Tongue (tissue), 2 donors: Measurements from ENCODE around the gene LRRC28. TPM values are rescaled to one million over a fixed set of nuclear protein-coding genes. Genes with fewer than 3 reads are reported as not detected.

ENCODE experiments used
- DNase-seq: peaks from one replicate; pipeline ENCODE4 v3.0.0-alpha.2; 2015
- total RNA-seq: library from RNA; depleted of rRNA; stranded (reverse); fragments of >200 nt; gene quantifications from one replicate; pipeline ENCODE4 v1.2.3, GENCODE V29; 2014

LRRC28 gene
- total RNA-seq, 1 donor from 2014 or later: 50.9 TPM

DNA sequence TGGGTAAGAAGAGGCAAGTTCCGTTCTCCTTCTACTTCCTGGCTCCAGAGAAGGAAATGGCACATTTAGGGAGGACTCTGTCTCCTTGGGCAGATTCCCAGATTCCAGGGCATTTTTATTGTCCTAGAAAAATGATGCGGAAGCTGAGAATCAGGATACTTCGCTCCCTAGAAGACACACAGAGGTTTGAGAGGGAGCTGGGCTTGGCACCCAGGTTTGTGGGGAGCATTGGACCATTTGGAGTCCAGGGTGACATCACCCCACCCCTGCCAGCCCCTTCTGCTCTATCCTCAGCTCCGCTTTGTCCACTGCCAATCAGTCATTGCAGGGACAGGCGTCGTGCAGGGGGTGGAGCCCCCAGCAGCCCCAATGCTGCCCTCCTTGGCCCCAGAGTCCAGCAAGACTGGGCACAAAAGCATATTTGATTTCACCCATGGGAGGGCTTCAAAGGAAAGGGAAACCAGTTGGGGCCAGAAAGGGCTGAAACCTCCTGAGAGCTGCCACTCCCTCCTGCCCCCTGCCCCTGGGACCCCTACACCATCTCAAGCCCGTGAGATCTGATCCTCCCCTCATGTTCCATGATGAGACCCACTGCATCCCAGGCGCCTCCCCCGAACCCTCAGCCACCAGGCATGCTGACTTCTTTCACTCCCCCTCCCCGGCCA lies 184.7 kb downstream of the LRRC28 start:
- no peak for DNase-seq

DNA sequence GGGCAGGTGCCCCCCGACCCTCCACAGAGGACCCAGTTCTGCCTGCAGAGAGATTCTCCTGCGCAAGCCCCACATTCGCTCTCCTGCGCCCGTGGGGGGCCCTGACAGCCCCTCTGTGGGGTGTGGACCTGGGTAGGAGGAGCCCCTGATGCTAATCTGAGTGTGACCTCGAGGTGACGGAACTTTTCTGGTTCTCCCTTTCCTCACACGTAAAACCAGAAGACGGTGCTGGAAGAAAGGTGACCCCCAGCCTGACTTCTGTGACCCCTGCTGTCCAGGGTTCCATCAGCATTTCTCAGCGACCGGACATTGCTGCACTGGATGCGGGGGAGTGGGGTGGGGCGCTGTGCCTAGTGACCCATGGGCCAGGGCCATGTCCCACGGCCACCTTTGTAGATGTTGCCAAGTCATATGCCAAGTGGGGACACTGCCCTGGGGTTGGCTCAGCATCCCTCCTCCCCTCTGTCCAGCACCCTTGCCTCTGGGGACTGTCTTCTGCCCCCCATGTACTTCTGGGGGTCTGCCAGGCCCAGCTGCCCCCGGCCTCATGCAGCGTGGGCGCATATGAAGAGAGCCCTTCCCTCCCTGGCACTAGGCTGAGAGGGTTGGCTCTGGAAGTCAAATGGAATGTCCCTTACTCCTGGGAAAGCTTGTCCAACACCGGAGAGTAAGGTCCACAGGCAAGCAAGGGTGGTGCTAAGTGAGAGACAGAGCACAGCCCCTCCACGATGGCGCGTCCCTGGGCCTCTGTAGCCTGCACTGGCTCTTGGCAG lies 185.4 kb downstream of the LRRC28 start:
- DNase-seq: no peak

DNA sequence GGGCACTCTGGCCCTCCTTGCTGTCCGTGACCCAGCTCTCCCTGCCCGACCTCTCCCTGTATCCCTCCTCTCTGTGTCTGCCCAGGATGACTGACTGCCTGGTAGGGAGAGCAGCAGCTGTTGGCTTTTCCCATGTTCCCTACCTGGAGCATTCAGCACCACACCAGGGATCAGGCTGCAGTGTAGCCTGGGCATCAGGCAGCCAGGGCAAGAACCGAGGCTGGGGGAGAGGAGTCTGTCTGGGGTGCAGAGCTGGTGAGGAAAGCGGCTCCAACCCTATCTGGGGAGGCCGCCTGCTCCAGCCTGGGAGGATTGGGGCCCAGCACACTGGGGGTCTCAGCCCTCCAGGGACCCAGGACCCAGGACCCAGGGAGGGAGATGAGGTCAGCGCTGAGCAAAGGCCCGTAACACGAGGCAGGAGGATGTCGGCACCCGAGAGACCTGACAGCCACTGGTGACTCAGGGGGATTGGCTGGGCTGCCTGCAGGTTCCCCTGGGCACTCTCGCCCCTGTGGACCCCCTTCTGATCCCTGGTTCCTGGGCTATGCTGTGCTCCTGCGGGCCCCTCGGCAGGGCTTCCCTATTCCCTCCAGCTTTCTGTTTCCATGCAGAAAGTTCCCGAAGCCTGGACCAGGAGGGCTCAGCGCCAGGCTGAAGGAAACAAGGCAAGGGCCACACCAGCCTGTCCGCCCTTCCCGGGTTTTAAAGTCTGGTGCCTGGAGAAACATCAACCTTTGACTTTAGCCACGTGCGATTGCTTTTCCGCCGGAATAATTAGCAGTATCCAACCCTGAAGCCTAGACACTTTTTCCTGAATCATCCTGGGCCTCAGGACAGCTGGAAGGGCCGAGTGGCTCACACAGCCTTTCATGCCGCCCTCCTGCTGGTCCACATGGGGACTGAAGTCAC lies 186.3 kb downstream of the LRRC28 start:
- DNase-seq: no peak

DNA sequence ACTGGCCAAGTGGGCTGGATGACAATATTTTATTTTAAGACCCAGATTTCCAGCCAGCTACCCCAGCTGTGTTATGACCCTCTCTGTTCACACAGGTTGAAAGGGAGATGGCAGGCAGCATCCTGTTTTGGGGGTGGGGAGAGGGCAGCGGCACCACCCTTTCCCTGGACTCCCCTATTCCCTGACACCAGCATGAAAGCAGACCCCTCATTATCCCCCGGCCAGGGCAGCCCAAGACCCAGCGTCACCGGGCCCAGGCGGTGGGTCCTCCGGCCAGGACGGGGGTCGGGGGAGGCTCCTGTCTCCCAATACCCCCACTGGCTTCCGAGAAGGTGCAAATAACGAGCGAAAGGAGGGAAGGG lies 186.9 kb downstream of the LRRC28 start:
- no peak for DNase-seq

DNA sequence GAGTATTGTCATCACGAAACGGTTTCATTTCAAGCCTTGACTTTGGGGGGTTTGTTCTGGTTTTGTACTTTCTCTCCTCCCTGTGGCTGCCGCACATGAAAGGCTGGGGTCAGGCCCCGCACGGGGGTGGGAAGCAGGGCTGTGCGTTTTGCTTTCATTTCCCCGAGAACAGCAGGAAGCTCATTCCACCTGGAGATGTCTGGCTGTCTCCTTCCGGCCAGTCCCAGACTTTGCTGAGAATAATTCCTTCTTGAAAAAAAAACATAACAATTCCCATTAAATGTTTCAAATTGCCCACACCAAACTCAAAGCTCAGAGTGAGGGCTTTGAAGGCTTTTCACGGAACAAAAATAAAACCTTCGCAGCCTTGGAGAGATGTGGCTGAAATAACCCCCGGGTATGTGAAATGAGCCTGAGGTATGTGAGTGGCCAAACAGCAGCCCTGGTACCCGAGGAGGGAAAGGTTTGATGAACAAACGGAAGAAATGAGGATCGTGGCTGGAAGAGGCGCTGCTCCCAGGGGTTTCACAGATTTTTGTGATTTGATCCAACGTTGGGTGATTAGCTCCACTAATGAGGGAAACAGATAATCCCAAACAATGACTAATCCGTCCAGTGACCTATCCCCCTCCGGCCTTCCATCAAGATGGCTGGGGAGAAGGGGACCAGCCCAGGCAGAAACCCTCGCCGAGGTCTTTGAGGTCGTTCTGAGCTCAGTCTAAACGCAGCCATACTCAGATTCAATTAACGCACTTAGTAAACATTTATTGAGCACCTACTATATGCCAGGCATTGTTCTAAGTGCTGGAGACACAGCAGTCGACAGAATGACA lies 187.6 kb downstream of the LRRC28 start:
- DNase-seq: no peak

DNA sequence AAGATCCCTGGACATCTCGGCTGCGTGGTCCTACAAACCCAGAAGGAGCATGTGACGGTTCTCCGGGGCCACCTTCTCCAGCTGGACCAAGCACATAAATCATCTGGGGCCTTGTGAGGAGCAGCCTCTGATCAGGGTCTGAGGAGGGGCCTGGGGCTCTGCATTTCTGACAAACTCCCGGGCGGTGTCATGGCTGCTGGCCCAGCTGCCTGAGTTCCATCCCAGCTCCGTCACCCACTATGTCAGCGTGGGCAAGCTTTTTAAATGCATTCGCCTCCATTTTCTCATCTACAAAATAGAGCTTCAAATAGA lies 188.2 kb downstream of the LRRC28 start:
- no peak for DNase-seq

DNA sequence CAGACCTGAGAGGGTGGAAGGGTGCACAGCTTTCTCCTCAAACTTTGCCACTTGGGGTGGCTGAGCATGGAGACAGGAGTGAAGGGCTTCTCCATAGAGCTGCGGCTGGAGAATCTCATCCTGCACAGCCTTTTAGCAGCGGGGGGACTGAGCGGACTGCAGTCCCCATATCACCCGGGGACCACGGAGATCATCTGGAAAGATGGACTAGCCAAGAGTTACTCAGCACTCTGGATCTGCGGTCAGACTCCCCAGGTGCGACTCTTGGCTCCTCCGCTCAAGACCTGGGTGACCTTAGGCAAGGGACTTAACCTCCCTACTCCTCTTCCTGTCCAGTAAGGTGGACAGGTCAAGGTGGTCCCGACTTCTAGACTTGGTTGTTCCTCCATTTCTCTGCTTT lies 188.7 kb downstream of the LRRC28 start:
- no peak for DNase-seq

Other genes with a start within 250 kb of the LRRC28 start
- 0.21 TPM for gene PGPEP1L, start 243.7 kb upstream of the LRRC28 start, total RNA-seq
- 225 TPM for gene SYNM, start 146.4 kb upstream of the LRRC28 start, total RNA-seq
- gene TTC23, start 1.9 kb upstream of the LRRC28 start, total RNA-seq: 43.1 TPM